DMS 273 (cell line): ENCODE measurements around the gene HOXB5.

ENCODE experiments used
- DNase-seq: peaks from one replicate; lab custom pipeline; 2025; ENCODE audit not compliant: unreplicated experiment; lab: John Stamatoyannopoulos, UW

Gene HOXB5

GRCh38 chr17:48576479-48577309, 16.9 kb downstream of the HOXB5 start:
- DNase-seq = no peak

- no peak for DNase-seq
These were observed 17.7 kb downstream of the HOXB5 start for GRCh38 chr17:48575673-48576478.

GRCh38 chr17:48575066-48575582, 18.5 kb downstream of the HOXB5 start:
- no peak for DNase-seq

- DNase-seq = no peak
These were observed 19.0 kb downstream of the HOXB5 start for GRCh38 chr17:48574505-48575065.

GRCh38 chr17:48571826-48572417, 21.7 kb downstream of the HOXB5 start:
- DNase-seq = no peak

- no peak for DNase-seq
These were observed 22.4 kb downstream of the HOXB5 start for GRCh38 chr17:48571024-48571818.

- no peak for DNase-seq
These were observed 23.1 kb downstream of the HOXB5 start for GRCh38 chr17:48570325-48571023.

GRCh38 chr17:48569674-48570324, 23.8 kb downstream of the HOXB5 start:
- DNase-seq = no peak

- DNase-seq = no peak
These were observed 24.4 kb downstream of the HOXB5 start for GRCh38 chr17:48569240-48569582.

- no peak for DNase-seq
These were observed 24.9 kb downstream of the HOXB5 start for GRCh38 chr17:48568499-48569239.

- no peak for DNase-seq
These were observed 25.8 kb downstream of the HOXB5 start for GRCh38 chr17:48567646-48568354.

GRCh38 chr17:48567209-48567608, 26.4 kb downstream of the HOXB5 start:
- DNase-seq = no peak

GRCh38 chr17:48566717-48567116, 26.9 kb downstream of the HOXB5 start:
- no peak for DNase-seq

- no peak for DNase-seq
These were observed 27.5 kb downstream of the HOXB5 start for GRCh38 chr17:48565925-48566710.

GRCh38 chr17:48565022-48565554, 28.5 kb downstream of the HOXB5 start:
- DNase-seq = no peak

- DNase-seq = peak; percentile 25
These were observed 29.2 kb downstream of the HOXB5 start for GRCh38 chr17:48564188-48565021.
